GM19351 (cell line): ENCODE measurements around the gene RPA1.
"Not testable (repeated sequence)": the region's sequence is repeated elsewhere in the genome, so short reads cannot be mapped to it uniquely, and the experiment has no call there.

ENCODE experiments used
- ATAC-seq: cut with Tn5 transposase; IDR thresholded peaks from one replicate; pipeline ENCODE4 v1.9.1; 2021; ENCODE audit warnings: mild to moderate bottlenecking, moderate library complexity; ENCODE audit not compliant: unreplicated experiment

The RPA1 gene

GRCh38 chr17:1873418-1873817 lies 43.6 kb downstream of the RPA1 start:
- ATAC-seq, result no peak

- no peak for ATAC-seq
These were observed 45.8 kb downstream of the RPA1 start for GRCh38 chr17:1875597-1875996.

GRCh38 chr17:1878419-1879121 lies 48.8 kb downstream of the RPA1 start:
- no peak for ATAC-seq

GRCh38 chr17:1880851-1881630 lies 51.2 kb downstream of the RPA1 start:
- ATAC-seq, result no peak

- ATAC-seq, result no peak
These were observed 53.0 kb downstream of the RPA1 start for GRCh38 chr17:1882836-1883235.

GRCh38 chr17:1883536-1883935 lies 53.7 kb downstream of the RPA1 start:
- no peak for ATAC-seq

GRCh38 chr17:1888741-1889140 lies 58.9 kb downstream of the RPA1 start:
- ATAC-seq, result no peak

GRCh38 chr17:1890758-1891450 lies 61.1 kb downstream of the RPA1 start:
- ATAC-seq, result no peak

- ATAC-seq, result no peak
These were observed 65.0 kb downstream of the RPA1 start for GRCh38 chr17:1894753-1895339.

GRCh38 chr17:1895479-1895878 lies 65.7 kb downstream of the RPA1 start:
- ATAC-seq, result not testable (repeated sequence)

GRCh38 chr17:1896243-1897104 lies 66.7 kb downstream of the RPA1 start:
- ATAC-seq, result peak; percentile 47

GRCh38 chr17:1897105-1897656 lies 67.4 kb downstream of the RPA1 start:
- no peak for ATAC-seq

- ATAC-seq, result no peak
These were observed 68.5 kb downstream of the RPA1 start for GRCh38 chr17:1898332-1898731.

GRCh38 chr17:1898872-1899271 lies 69.1 kb downstream of the RPA1 start:
- ATAC-seq, result no peak

GRCh38 chr17:1899403-1900000 lies 69.7 kb downstream of the RPA1 start:
- no peak for ATAC-seq

- ATAC-seq, result no peak
These were observed 74.7 kb downstream of the RPA1 start for GRCh38 chr17:1904273-1905182.

GRCh38 chr17:1905190-1905913 lies 75.5 kb downstream of the RPA1 start:
- ATAC-seq, result no peak

GRCh38 chr17:1906662-1907101 lies 76.9 kb downstream of the RPA1 start:
- ATAC-seq, result no peak
